ENCODE measurements around the gene RHBDL1. TPM values are rescaled to one million over a fixed set of nuclear protein-coding genes. Genes with fewer than 3 reads are reported as not detected.

The RHBDL1 gene
- total and polyA plus RNA-seq, 9 of the 15 experiments (the other 6 are each of a cell fraction or from before 2014, with no cell fraction given): 0.03 to 5.6 (median 1.3) TPM; not detected in 1

- TF ChIP-seq CHAMP1 (IDR thresholded peaks at IDR 0.05) (no peak), ZZZ3 (IDR thresholded peaks at IDR 0.05) (no peak), TFAP4 (CRISPR knock-in tag; IDR thresholded peaks at IDR 0.05; ENCODE audit: borderline replicate concordance) (peak; percentile 72; the same call in 1 of the 2 replicates), ZNF695 (CRISPR knock-in tag; IDR thresholded peaks at IDR 0.05) (no peak), PHF21A (IDR thresholded peaks at IDR 0.05; ENCODE audit: borderline replicate concordance, low read depth) (no peak), MEF2A (IDR thresholded peaks at IDR 0.05; ENCODE audit: control insufficient read depth, low read depth, low read length) (no peak), XRCC3 (IDR thresholded peaks at IDR 0.05) (no peak), TAF1 (IDR thresholded peaks at IDR 0.05; ENCODE audit: control insufficient read depth, extremely low read depth, insufficient read depth, low read length, severe bottlenecking) (no peak), FOXK2 (conservative IDR thresholded peaks at IDR 0.05 in 1 of 2, IDR thresholded peaks at IDR 0.05 in 1 of 2; ENCODE audit: low read depth in 2 of 2) (no peak; a peak in 1 of 4 replicates), RNF219 (CRISPR knock-in tag; IDR thresholded peaks at IDR 0.05) (no peak), ZKSCAN1 (IDR thresholded peaks at IDR 0.05; ENCODE audit: low read depth, low read length) (no peak), THRA (IDR thresholded peaks at IDR 0.05) (no peak), HES1 (IDR thresholded peaks at IDR 0.05; ENCODE audit: low read depth) (no peak), ZNF23 (CRISPR knock-in tag; IDR thresholded peaks at IDR 0.05) (no peak), ELK1 (CRISPR knock-in tag; IDR thresholded peaks at IDR 0.05) (no peak), RBM22 (IDR thresholded peaks at IDR 0.05; ENCODE audit: low read depth, low read length, poor library complexity, severe bottlenecking) (no peak), FOXO4 (CRISPR knock-in tag; IDR thresholded peaks at IDR 0.05) (no peak)
These were observed 6.4 kb downstream of the RHBDL1 start (continued) for GRCh38 chr16:681746-682427.

Data from K562 (cell line).